Liver (tissue), 3 donors: Measurements from ENCODE around the gene CFTR.

ENCODE experiments used
- EGR1 ChIP-seq, 2 donors: IDR thresholded peaks; 2 replicates each; pipeline ENCODE4 v1.6.1; 2016 to 2018; ENCODE audit warnings: antibody characterized with exemption in 2 of 2, low read depth in 2 of 2
- FOXA1 ChIP-seq: IDR thresholded peaks from 2 replicates; pipeline ENCODE4 v1.6.1; 2016; ENCODE audit warnings: antibody characterized with exemption
- GABPA ChIP-seq, 2 donors: IDR thresholded peaks in 1 of 2; conservative IDR thresholded peaks in 1 of 2; 2 replicates each; pipeline ENCODE4 v1.6.1; 2016; ENCODE audit warnings: antibody characterized with exemption in 2 of 2, mild to moderate bottlenecking in 1 of 2, moderate library complexity in 1 of 2
- HNF4A ChIP-seq, 2 donors: conservative IDR thresholded peaks; 2 replicates each; pipeline ENCODE4 v1.6.1; 2016; ENCODE audit warnings: antibody characterized with exemption in 2 of 2, mild to moderate bottlenecking in 2 of 2
- JUND ChIP-seq, 2 donors: IDR thresholded peaks; 2 replicates each; pipeline ENCODE4 v1.6.1; 2016; ENCODE audit warnings: antibody characterized with exemption in 2 of 2
- RXRA ChIP-seq, 2 donors: IDR thresholded peaks; 2 replicates each; pipeline ENCODE4 v1.6.1; 2017 to 2018; ENCODE audit warnings: antibody characterized with exemption in 2 of 2, mild to moderate bottlenecking in 1 of 2
- TAF1 ChIP-seq: conservative IDR thresholded peaks from 2 replicates; pipeline ENCODE4 v1.6.1; 2016; ENCODE audit warnings: antibody characterized with exemption, mild to moderate bottlenecking
- YY1 ChIP-seq: IDR thresholded peaks from 2 replicates; pipeline ENCODE4 v1.6.1; 2016; ENCODE audit warnings: antibody characterized with exemption, mild to moderate bottlenecking
- ZBTB33 ChIP-seq: IDR thresholded peaks from 2 replicates; pipeline ENCODE4 v1.6.1; 2016; ENCODE audit warnings: antibody characterized with exemption
- TF ChIP-seq, protein P1 (sequence below): fragments of 150-350 bp; IDR thresholded peaks from 2 replicates; pipeline ENCODE4 v1.5.1; 2017; ENCODE audit warnings: improper control_type of control experiment, low read depth, low read length; ENCODE audit not compliant: missing input control
- TF ChIP-seq, protein P2 (sequence below): IDR thresholded peaks from 2 replicates; pipeline ENCODE4 v1.6.1; 2016; ENCODE audit warnings: antibody characterized with exemption
- donor health status: healthy.
- donor health status: healthy.

- TF ChIP-seq, protein P1, sequence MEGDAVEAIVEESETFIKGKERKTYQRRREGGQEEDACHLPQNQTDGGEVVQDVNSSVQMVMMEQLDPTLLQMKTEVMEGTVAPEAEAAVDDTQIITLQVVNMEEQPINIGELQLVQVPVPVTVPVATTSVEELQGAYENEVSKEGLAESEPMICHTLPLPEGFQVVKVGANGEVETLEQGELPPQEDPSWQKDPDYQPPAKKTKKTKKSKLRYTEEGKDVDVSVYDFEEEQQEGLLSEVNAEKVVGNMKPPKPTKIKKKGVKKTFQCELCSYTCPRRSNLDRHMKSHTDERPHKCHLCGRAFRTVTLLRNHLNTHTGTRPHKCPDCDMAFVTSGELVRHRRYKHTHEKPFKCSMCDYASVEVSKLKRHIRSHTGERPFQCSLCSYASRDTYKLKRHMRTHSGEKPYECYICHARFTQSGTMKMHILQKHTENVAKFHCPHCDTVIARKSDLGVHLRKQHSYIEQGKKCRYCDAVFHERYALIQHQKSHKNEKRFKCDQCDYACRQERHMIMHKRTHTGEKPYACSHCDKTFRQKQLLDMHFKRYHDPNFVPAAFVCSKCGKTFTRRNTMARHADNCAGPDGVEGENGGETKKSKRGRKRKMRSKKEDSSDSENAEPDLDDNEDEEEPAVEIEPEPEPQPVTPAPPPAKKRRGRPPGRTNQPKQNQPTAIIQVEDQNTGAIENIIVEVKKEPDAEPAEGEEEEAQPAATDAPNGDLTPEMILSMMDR = no peak
- TF ChIP-seq TAF1 = no peak
- no peak for TF ChIP-seq FOXA1
- TF ChIP-seq JUND (IDR thresholded peaks at IDR 0.05) = no peak
- no peak for TF ChIP-seq EGR1 (IDR thresholded peaks at IDR 0.05; ENCODE audit: low read depth in 2 of 2)
- no peak for TF ChIP-seq GABPA (IDR thresholded peaks at IDR 0.05 in 1 of 2, conservative IDR thresholded peaks at IDR 0.05 in 1 of 2)
- TF ChIP-seq YY1 = no peak
- no peak for TF ChIP-seq RXRA (IDR thresholded peaks at IDR 0.05)
- TF ChIP-seq, protein P2, sequence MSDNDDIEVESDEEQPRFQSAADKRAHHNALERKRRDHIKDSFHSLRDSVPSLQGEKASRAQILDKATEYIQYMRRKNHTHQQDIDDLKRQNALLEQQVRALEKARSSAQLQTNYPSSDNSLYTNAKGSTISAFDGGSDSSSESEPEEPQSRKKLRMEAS = no peak
- TF ChIP-seq HNF4A (conservative IDR thresholded peaks at IDR 0.05) = no peak
- no peak for TF ChIP-seq ZBTB33
Observed at GRCh38 chr7:117652943-117653680, 173.3 kb downstream of the CFTR start.
